ENCODE results near the gene LPIN1. TPM values are rescaled to one million over a fixed set of nuclear protein-coding genes. Genes with fewer than 3 reads are reported as not detected.

LPIN1 gene
- total RNA-seq, 3 donors from 2014 or later, result 29.7 to 38.4 (median 30.4) TPM

- intact Hi-C loops (cut with DNase I, micrococcal nuclease), result loop anchor here in 1 of 2 donors (10.0 kb wide), 1 partner anchor 303 kb away; no protein-coding TSS in a partner anchor
- TF ChIP-seq CTCF (IDR thresholded peaks at IDR 0.05), result no peak
- Histone ChIP-seq H3K36me3 (ENCODE audit: low read depth) (no peaks in the 10 kb centered on the region), H3K4me1 (ENCODE audit: low read depth) (no peaks in the 10 kb centered on the region), H3K9me3 (no peaks in the 10 kb centered on the region), H3K4me3 (no peak overlapping the region)
- ATAC-seq (no peak), DNase-seq (no peak)
These were observed 41.6 kb downstream of the LPIN1 start for GRCh38 chr2:11787991-11788390.

- no peak for DNase-seq
- no peak overlapping the region for H3K4me3 ChIP-seq
- intact Hi-C loops (cut with DNase I, micrococcal nuclease), result loop anchor here in 1 of 2 donors (10.0 kb wide), 1 partner anchor 304 kb away; no protein-coding TSS in a partner anchor
- H3K4me1 ChIP-seq (ENCODE audit: low read depth), result no peaks in the 10 kb centered on the region
- no peak for ATAC-seq
- H3K36me3 ChIP-seq (ENCODE audit: low read depth), result no peaks in the 10 kb centered on the region
- TF ChIP-seq CTCF (IDR thresholded peaks at IDR 0.05), result no peak
- H3K9me3 ChIP-seq, result no peaks in the 10 kb centered on the region
These were observed 42.2 kb downstream of the LPIN1 start for GRCh38 chr2:11788461-11789124.

GRCh38 chr2:11789243-11789642 is 42.8 kb downstream of the LPIN1 start:
- ATAC-seq (no peak), DNase-seq (no peak)
- Histone ChIP-seq H3K36me3 (ENCODE audit: low read depth) (no peaks in the 10 kb centered on the region), H3K4me1 (ENCODE audit: low read depth) (no peaks in the 10 kb centered on the region), H3K9me3 (no peaks in the 10 kb centered on the region), H3K4me3 (no peak overlapping the region)
- no peak for TF ChIP-seq CTCF (IDR thresholded peaks at IDR 0.05)
- intact Hi-C loops (cut with DNase I, micrococcal nuclease), result loop anchor here in 1 of 2 donors (10.0 kb wide), 1 partner anchor 304 kb away; no protein-coding TSS in a partner anchor

GRCh38 chr2:11790228-11790627 is 43.8 kb downstream of the LPIN1 start:
- H3K4me1 ChIP-seq (ENCODE audit: low read depth), result no peaks in the 10 kb centered on the region
- no peak overlapping the region for H3K4me3 ChIP-seq
- no peak for TF ChIP-seq CTCF (IDR thresholded peaks at IDR 0.05)
- no peak for ATAC-seq
- no peak for DNase-seq
- intact Hi-C loops (cut with DNase I, micrococcal nuclease), result no loop called here
- no peaks in the 10 kb centered on the region for H3K9me3 ChIP-seq
- no peaks in the 10 kb centered on the region for H3K36me3 ChIP-seq (ENCODE audit: low read depth)

GRCh38 chr2:11795590-11795989 is 49.2 kb downstream of the LPIN1 start:
- DNase-seq (no peak), ATAC-seq (no peak)
- no peak for TF ChIP-seq CTCF (IDR thresholded peaks at IDR 0.05)
- no peak overlapping the region for H3K4me3 ChIP-seq
- no peaks in the 10 kb centered on the region for H3K4me1 ChIP-seq (ENCODE audit: low read depth)
- H3K36me3 ChIP-seq (ENCODE audit: low read depth), result no peaks in the 10 kb centered on the region
- intact Hi-C loops (cut with DNase I, micrococcal nuclease), result no loop called here
- no peaks in the 10 kb centered on the region for H3K9me3 ChIP-seq

Measured in mucosa of descending colon (tissue), 3 donors.